OCI-LY7 (cell line): ENCODE data around the gene CATSPERZ. TPM values are rescaled to one million over a fixed set of nuclear protein-coding genes. Genes with fewer than 3 reads are reported as not detected.

ENCODE experiments used
- BruUV-seq: library from RNA; stranded (reverse); fragments of 400-500 nt; replicated peaks from 2 replicates; lab custom pipeline; 2021; lab: Mats Ljungman, UMichigan
- CTCF ChIA-PET: fragments of 300-600 bp; sonication (Branson Sonifier 250); formaldehyde crosslinking; loops from one replicate; lab custom pipeline; 2022; ENCODE audit warnings: antibody characterized with exemption; ENCODE audit not compliant: unreplicated experiment; lab: Charles Lee
- POLR2A ChIA-PET: fragments of 300-600 bp; sonication (Branson Sonifier 250); formaldehyde crosslinking; loops from one replicate; lab custom pipeline; 2022; ENCODE audit warnings: antibody characterized with exemption; lab: Charles Lee
- DNase-seq: peaks from one replicate; pipeline ENCODE4 v3.0.0-alpha.2; 2015; ENCODE audit warnings: low spot score
- H2AFZ ChIP-seq: fragments of 200-600 bp; sonication (generic), shearing (Covaris generic); 2 replicates; pipeline ENCODE4 v1.6.1; 2014; ENCODE audit warnings: mild to moderate bottlenecking, antibody characterized with exemption, low read length, moderate library complexity
- H3K27ac ChIP-seq: fragments of 200-600 bp; sonication (generic); 2 replicates; pipeline ENCODE4 v1.5.1; 2014; ENCODE audit warnings: mixed run types, low read depth, mild to moderate bottlenecking, moderate library complexity, low read length, inconsistent platforms; ENCODE audit not compliant: poor library complexity, severe bottlenecking
- H3K36me3 ChIP-seq: fragments of 200-600 bp; sonication (generic); 2 replicates; pipeline ENCODE4 v1.6.1; 2014; ENCODE audit warnings: mild to moderate bottlenecking, antibody characterized with exemption, low read length, moderate library complexity, mixed read lengths; ENCODE audit not compliant: insufficient read depth
- H3K4me1 ChIP-seq: fragments of 200-600 bp; sonication (generic); 2 replicates; pipeline ENCODE4 v1.5.1; 2014; ENCODE audit warnings: mild to moderate bottlenecking, low read length; ENCODE audit not compliant: insufficient read depth, poor library complexity, severe bottlenecking
- H3K4me2 ChIP-seq: fragments of 200-600 bp; sonication (generic); 2 replicates; pipeline ENCODE4 v1.6.1; 2014; ENCODE audit warnings: mild to moderate bottlenecking, low read length
- H3K4me3 ChIP-seq: fragments of 200-600 bp; sonication (generic); 2 replicates; pipeline ENCODE4 v1.5.1; 2014; ENCODE audit warnings: mild to moderate bottlenecking, low read depth, low read length; ENCODE audit not compliant: poor library complexity, severe bottlenecking
- H3K79me2 ChIP-seq: fragments of 200-600 bp; sonication (generic); 2 replicates; pipeline ENCODE4 v1.6.1; 2016; ENCODE audit warnings: low read depth, mild to moderate bottlenecking, low read length, moderate library complexity, mixed read lengths; ENCODE audit not compliant: insufficient read depth
- H3K9me2 ChIP-seq: fragments of 200-600 bp; sonication (generic); 2 replicates; pipeline ENCODE4 v1.6.1; 2016; ENCODE audit warnings: mild to moderate bottlenecking, low read length, mixed read lengths; ENCODE audit not compliant: insufficient read depth
- H3K9me3 ChIP-seq: fragments of 200-600 bp; sonication (generic); 2 replicates; pipeline ENCODE4 v1.6.1; 2014; ENCODE audit warnings: mild to moderate bottlenecking, mixed run types, low read length, mixed read lengths
- H4K20me1 ChIP-seq: fragments of 200-600 bp; sonication (generic); 2 replicates; pipeline ENCODE4 v1.6.1; 2014; ENCODE audit warnings: mild to moderate bottlenecking, antibody characterized with exemption, low read length, moderate library complexity, mixed read lengths; ENCODE audit not compliant: insufficient read depth
- EZH2phosphoT487 ChIP-seq: fragments of 200-600 bp; sonication (generic); IDR thresholded peaks from 2 replicates; pipeline ENCODE4 v1.6.1; 2018; ENCODE audit warnings: low read depth, borderline replicate concordance, mild to moderate bottlenecking, mixed run types, antibody characterized with exemption, low read length, moderate library complexity, mixed read lengths
- intact Hi-C: fragments of 100-400 bp; cut with micrococcal nuclease; formaldehyde crosslinking; loops from one replicate; pipeline ENCODE4 v1.10.0; 2022; ENCODE audit not compliant: unreplicated experiment
- total RNA-seq, 2 experiments: library from RNA; depleted of rRNA in 1 of 2; stranded (reverse); fragments of >200 nt in 1 of 2; shearing (Covaris generic) in 1 of 2; gene quantifications; 2 replicates each; pipeline ENCODE4 v1.2.3, GENCODE V29; 2014 to 2022
- TF ChIP-seq, protein P1 (sequence below): fragments of 200-600 bp; sonication (generic); conservative IDR thresholded peaks from 2 replicates; pipeline ENCODE4 v1.5.1; 2014; ENCODE audit warnings: mild to moderate bottlenecking, antibody characterized with exemption, low read length, moderate library complexity, mixed read lengths

CATSPERZ gene
- total RNA-seq, 2 experiments from 2014 or later = 0.38 TPM; not detected in 1

GRCh38 chr11:64284048-64284961, 15.9 kb upstream of the CATSPERZ start, which contains the start of gene BAD:
Gene BAD (minus strand): TSS chr11:64284665. CDS start chr11:64284368, 297 bp downstream.
- BruUV-seq = no TSS peak

GRCh38 chr11:64284962-64285884, 14.9 kb upstream of the CATSPERZ start, which contains the start of gene GPR137:
Gene GPR137 (plus strand): TSS chr11:64285848. CDS start chr11:64286525, 677 bp downstream.
- BruUV-seq = TSS peak; percentile 67
- H3K4me1 ChIP-seq = peaks cover 14% of the 10 kb centered on the region
- no peaks in the 10 kb centered on the region for H3K9me2 ChIP-seq
- no peaks in the 10 kb centered on the region for H3K79me2 ChIP-seq
- POLR2A ChIA-PET = interaction anchor here (0.9 to 2.6 kb wide), 2 partner anchors 78 to 575 kb away, joined by 3 to 8 read pairs; partner anchors contain the start of gene FERMT3
- intact Hi-C loops = loop anchor here (1.0 to 5.0 kb wide), 2 partner anchors 19 to 83 kb away; no protein-coding TSS in a partner anchor
- no peaks in the 10 kb centered on the region for H3K9me3 ChIP-seq
- peak within 1 kb of the TSS; percentile 97 for H3K4me2 ChIP-seq
- H3K36me3 ChIP-seq = peaks cover 5% of the 10 kb centered on the region; the same call in 1 of the 2 replicates
- H2AFZ ChIP-seq = peak within 1 kb of the TSS; percentile 65
- H3K4me3 ChIP-seq = peak within 1 kb of the TSS; percentile 73
- DNase-seq = peak; percentile 93
- no peaks in the 10 kb centered on the region for H4K20me1 ChIP-seq
- H3K27ac ChIP-seq = peak within 1 kb of the TSS; percentile 80
- CTCF ChIA-PET = interaction anchor here (0.5 to 0.6 kb wide), 3 partner anchors 16 to 165 kb away, joined by 3 to 4 read pairs (median 3); no protein-coding TSS in a partner anchor
- no peak for TF ChIP-seq EZH2phosphoT487
- TF ChIP-seq, protein P1, sequence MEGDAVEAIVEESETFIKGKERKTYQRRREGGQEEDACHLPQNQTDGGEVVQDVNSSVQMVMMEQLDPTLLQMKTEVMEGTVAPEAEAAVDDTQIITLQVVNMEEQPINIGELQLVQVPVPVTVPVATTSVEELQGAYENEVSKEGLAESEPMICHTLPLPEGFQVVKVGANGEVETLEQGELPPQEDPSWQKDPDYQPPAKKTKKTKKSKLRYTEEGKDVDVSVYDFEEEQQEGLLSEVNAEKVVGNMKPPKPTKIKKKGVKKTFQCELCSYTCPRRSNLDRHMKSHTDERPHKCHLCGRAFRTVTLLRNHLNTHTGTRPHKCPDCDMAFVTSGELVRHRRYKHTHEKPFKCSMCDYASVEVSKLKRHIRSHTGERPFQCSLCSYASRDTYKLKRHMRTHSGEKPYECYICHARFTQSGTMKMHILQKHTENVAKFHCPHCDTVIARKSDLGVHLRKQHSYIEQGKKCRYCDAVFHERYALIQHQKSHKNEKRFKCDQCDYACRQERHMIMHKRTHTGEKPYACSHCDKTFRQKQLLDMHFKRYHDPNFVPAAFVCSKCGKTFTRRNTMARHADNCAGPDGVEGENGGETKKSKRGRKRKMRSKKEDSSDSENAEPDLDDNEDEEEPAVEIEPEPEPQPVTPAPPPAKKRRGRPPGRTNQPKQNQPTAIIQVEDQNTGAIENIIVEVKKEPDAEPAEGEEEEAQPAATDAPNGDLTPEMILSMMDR = no peak

More at GRCh38 chr11:64284048-64284961, 15.9 kb upstream of the CATSPERZ start, which contains the start of gene BAD:
- Histone ChIP-seq H3K4me3 (peak within 1 kb of the TSS; percentile 73), H3K79me2 (no peaks in the 10 kb centered on the region), H2AFZ (peak within 1 kb of the TSS; percentile 65), H3K27ac (peak within 1 kb of the TSS; percentile 80), H3K9me2 (no peaks in the 10 kb centered on the region), H3K4me2 (peak within 1 kb of the TSS; percentile 97), H3K36me3 (peaks cover 5% of the 10 kb centered on the region; the same call in 1 of the 2 replicates), H3K4me1 (peaks cover 14% of the 10 kb centered on the region), H4K20me1 (no peaks in the 10 kb centered on the region), H3K9me3 (no peaks in the 10 kb centered on the region)
- POLR2A ChIA-PET = interaction anchor here (0.7 to 2.6 kb wide), 6 partner anchors 14 to 576 kb away, joined by 3 to 8 read pairs (median 3); partner anchors contain the start of genes FERMT3, PRDX5, STIP1 and TRMT112
- intact Hi-C loops = no loop called here
- CTCF ChIA-PET = interaction anchor here (0.5 to 0.6 kb wide), 2 partner anchors 17 to 166 kb away, joined by 3 read pairs; no protein-coding TSS in a partner anchor
- peak; percentile 94 for DNase-seq
- TF ChIP-seq, protein P1 = 0 out of 2 replicates have a peak, but pooled peaks have one; percentile 14
- no peak for TF ChIP-seq EZH2phosphoT487
